Esophagus muscularis mucosa (tissue), 3 donors: ENCODE results near the gene LRRC63.

ENCODE experiments used
- POLR2A ChIP-seq: fragments of 450-650 bp; IDR thresholded peaks from one replicate; pipeline ENCODE4 v1.6.1; 2017; ENCODE audit warnings: antibody characterized with exemption, moderate library complexity, mild to moderate bottlenecking, low read depth
- TF ChIP-seq, protein P1 (sequence below), 3 experiments: fragments of 200-600 bp in 2 of 3; fragments of 450-650 bp in 1 of 3; sonication (generic) in 2 of 3; IDR thresholded peaks; one replicate each; pipeline ENCODE4 v1.5.1; 2017 to 2019; ENCODE audit warnings: antibody characterized with exemption in 3 of 3, mild to moderate bottlenecking in 2 of 3, moderate library complexity in 1 of 3

DNA sequence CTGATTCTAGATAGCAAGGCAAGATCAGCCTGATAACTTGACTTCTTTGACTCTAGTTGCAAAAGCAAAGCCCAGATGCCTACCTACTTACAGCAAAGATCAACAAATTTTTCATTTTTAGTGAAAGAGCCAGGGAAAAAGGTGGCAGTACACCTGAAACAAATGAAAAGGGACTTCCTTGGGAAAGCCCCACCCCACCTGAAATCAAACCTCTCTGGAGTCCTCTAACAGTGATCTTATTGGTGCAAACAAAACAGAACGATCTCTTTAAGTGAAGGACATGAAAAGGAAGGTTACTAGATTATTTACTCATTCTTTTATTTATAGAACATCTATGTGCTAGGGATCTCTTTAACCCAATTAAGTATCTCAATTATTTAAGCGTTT lies 29.2 kb upstream of the LRRC63 start:
- TF ChIP-seq, protein P1, sequence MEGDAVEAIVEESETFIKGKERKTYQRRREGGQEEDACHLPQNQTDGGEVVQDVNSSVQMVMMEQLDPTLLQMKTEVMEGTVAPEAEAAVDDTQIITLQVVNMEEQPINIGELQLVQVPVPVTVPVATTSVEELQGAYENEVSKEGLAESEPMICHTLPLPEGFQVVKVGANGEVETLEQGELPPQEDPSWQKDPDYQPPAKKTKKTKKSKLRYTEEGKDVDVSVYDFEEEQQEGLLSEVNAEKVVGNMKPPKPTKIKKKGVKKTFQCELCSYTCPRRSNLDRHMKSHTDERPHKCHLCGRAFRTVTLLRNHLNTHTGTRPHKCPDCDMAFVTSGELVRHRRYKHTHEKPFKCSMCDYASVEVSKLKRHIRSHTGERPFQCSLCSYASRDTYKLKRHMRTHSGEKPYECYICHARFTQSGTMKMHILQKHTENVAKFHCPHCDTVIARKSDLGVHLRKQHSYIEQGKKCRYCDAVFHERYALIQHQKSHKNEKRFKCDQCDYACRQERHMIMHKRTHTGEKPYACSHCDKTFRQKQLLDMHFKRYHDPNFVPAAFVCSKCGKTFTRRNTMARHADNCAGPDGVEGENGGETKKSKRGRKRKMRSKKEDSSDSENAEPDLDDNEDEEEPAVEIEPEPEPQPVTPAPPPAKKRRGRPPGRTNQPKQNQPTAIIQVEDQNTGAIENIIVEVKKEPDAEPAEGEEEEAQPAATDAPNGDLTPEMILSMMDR (IDR thresholded peaks at IDR 0.05), result no peak
- no peak for TF ChIP-seq POLR2A
